HG02981 (cell line): ENCODE results near the gene METTL16.

Source experiments
- ATAC-seq: cut with Tn5 transposase; IDR thresholded peaks from one replicate; pipeline ENCODE4 v1.9.1; 2021; ENCODE audit warnings: mild to moderate bottlenecking, moderate library complexity; ENCODE audit not compliant: unreplicated experiment

METTL16 gene

DNA sequence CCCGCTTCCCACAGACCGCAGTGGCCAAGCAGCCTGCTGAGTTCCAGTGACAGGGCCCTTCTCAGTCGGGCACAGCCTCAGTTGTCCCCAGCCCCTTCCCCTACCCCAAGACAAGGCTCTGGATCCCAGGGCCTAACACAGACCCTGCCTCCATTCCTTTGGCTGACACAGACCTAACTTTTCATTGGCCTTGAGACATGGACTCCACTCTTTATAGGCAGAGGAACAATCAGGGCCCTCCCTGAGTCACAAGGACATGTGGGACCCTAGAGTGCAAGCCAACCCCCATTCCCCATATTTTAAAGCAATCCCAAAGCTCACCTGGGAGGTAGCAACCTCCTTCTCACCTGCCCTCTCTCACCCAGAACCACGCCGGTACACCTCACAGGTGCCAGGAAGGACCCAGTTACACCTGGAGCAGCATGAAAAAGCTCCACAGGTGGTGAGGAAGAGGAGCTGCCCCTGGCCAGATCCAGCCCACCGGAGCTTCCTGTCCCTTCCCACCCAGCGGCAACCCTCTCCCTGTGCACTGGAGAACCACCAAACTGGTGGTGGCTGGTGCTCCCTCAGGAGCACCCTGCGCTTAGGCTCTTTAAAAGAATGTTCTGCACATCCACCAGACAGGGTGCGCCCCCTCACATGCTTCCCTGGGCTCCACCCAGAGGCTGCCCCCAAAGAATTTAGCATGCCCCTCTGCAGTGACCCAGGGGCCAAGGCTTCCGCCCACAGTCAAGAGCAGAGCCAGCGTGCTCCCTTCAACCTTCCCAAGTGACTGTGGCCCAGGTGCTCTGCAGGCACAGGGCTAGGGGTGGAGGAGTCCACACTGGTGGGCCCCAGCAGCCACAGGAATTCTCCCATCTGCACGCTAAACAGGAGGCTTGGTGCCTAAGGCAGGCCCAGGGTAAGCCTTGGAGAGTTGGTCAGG is 114.2 kb downstream of the METTL16 start:
- ATAC-seq, result no peak

DNA sequence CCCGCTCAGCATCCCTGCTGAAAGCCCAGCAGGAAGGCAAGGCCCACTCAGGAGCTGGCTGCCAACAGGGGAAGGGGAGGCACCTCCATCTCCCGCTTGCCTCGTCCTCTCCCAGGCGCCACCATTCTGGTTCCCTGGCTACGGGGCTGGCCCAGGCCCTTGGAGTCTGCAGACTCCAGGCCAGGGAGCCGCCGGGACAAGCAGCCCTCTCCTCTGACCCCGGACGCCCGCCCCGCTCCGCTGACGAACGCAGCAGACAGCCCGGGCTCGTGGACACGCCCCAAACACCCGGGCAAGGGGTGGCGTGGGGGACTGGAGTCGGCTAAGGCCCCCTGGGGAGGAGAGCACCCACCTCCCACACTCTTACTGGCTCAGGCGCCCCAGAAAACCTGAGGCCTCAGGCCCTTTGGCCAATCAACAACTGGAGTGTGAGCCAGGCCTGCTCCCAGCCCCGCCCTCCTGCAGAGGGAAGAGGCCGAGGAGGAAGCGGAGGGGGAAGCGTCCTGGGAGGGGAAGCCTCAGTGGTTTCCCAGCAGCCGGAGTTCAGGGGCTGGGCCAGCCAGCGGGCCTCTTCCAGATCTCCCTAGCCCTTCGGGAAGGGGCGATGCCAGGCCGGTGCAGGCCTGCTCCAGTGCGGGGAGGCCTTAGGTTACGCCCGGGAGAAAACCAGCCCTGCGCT is 115.0 kb downstream of the METTL16 start:
- ATAC-seq, result no peak

DNA sequence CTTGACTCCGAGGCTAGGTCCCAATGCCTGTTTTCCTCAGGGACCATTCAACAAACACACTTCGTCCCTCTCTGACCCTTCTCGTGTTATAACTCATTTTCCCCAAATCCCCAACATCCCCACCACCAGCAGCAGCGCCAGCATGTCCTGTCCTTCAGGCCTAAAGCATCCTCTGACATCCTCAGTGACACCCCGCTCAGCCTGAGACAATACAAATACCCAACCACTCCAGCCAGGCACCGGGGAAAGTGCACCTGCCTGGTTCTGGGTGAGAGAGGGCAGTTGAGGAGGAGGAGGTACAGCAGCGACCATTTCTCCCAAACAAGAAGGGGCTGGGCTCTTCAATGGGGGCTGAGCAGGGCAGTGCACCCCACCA is 115.5 kb downstream of the METTL16 start:
- ATAC-seq, result no peak

DNA sequence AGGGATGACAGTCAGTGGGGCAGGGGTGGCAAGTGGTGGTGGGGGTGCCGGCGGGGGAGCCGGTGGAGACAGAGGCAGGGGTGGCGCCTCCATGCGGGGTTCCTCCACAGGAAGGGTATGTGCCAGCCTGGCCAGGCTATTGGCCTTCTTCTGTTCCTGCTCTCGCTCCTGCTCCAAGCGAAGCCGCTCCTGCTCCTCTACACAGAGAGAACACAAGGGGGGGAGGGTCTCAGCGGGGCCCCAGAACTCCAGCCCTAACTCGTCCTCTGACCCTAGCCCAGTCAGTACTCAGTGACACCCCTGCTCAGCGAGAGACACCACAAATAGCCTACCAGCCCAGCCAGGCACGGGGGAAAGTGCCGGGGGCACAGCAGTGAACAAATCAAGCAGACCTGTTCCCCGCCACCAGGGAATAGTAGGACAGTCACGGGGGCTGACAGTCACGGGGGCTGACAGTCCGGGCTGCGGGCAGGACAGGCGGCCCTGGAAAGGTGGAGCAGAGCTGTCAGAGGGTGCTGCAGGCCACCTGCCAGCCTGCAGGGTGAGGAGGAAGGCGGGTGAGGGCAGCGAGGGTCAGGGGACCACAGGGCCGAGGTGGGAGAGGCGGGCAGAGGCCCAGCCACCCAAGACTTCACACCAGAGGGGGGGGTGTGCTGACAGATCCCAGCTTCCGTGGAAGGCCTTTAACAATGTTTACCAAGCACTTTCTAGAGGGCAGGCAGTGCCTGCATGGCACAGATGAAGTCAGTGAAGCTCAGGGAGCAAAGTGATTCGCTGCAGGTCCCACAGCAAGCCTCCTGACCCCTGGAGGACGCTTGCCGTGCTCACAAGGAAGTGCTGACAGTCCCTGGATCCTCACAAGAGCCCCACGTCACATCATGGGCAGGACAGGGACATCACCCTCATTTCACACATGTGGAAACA is 116.2 kb downstream of the METTL16 start:
- ATAC-seq, result no peak

DNA sequence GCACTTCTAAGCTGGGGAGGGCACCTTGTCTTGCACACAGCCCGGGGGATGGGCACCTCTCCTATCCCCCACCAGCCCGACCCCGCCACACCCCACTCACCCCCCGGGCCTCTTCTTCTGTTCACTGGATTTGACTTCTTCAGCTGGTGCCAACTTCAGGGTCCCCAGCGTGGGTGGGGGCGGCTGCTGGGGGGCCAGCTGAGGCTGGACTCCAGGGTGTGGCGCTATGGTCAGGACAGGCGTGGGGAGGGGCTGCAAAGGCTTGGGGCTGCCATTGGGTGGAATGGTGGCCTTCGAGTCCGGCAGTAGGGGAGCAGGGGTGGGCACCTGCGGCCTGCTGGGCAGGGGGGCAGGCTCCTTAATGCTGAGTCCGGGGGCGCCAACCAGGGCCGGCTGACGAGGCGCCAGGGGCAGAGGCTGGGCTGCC is 116.9 kb downstream of the METTL16 start:
- ATAC-seq, result no peak

DNA sequence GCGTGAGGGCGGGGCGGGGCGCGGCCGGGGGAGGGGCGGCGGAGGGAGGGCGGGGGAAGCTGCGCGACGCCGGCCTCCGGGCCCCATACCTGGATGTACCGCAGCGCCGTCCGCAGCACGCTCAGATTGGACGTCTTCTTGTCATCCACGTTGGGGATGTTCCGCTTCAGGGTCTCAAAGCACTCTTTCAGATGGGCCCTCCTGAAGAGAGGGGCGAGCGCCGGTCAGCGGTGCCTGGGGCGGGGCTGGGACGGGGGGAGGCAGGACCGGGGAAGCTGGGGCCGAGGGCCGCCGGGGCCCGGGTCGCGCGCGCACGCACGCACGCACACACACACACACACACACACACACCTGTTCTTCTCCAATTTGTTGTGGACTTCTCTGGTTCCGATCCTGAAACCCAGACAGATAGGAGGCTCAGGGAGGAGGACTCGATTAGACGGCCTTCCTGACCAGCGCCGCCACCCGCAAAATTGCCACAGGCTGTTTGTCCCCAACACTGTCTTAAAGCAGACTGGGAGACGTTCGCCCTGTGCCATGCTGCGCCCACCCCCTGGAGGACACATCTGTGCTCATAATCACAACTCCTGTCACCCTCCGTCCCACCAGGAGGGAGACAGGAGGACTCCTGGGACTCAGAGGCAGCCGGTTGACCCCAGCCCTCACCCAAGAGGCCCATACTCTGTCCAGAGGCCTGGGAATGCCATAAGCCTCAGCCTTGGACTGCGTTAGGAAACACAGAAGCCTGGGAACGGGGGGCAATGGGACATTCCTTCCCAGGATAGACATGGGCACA is 117.5 kb downstream of the METTL16 start:
- no peak for ATAC-seq

DNA sequence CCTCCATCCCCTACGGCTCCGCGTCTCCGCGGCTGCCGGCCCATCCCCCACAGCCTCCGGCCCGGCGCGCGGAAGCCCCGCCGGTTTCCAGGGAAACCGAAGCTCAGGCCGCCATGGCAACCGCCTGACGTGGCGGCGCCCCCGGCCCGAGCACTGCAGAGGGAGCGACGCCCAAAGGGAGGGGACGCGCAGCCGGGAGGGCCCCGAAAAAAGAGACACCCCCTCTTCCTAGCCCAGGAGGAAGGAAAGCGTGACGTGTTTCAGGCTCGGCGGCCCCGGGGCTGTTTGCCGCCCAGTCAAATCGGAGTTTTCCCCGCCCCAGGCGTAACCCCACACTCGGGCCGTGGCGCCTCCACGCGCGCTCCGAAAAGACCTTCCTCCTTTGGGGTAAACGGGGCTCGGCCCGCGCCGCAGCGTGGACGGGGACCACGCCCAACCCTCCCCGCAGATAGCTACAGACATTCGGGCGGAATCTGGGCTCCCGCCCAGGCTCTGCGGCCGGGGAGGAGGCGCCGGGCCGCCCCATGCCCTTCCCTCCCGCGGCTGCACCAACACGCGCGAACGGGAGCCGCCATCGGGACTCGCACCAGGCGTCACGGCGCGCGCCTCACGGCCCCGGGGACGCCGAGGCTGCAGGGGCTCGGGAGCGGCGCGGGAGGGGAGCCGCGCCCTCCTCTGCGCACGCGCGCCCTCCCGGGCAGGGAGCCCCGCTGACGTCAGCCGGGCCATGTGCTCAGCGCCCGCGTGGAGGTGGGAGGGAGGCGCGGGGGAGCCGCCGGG is 118.3 kb downstream of the METTL16 start:
- peak; percentile 25 for ATAC-seq

DNA sequence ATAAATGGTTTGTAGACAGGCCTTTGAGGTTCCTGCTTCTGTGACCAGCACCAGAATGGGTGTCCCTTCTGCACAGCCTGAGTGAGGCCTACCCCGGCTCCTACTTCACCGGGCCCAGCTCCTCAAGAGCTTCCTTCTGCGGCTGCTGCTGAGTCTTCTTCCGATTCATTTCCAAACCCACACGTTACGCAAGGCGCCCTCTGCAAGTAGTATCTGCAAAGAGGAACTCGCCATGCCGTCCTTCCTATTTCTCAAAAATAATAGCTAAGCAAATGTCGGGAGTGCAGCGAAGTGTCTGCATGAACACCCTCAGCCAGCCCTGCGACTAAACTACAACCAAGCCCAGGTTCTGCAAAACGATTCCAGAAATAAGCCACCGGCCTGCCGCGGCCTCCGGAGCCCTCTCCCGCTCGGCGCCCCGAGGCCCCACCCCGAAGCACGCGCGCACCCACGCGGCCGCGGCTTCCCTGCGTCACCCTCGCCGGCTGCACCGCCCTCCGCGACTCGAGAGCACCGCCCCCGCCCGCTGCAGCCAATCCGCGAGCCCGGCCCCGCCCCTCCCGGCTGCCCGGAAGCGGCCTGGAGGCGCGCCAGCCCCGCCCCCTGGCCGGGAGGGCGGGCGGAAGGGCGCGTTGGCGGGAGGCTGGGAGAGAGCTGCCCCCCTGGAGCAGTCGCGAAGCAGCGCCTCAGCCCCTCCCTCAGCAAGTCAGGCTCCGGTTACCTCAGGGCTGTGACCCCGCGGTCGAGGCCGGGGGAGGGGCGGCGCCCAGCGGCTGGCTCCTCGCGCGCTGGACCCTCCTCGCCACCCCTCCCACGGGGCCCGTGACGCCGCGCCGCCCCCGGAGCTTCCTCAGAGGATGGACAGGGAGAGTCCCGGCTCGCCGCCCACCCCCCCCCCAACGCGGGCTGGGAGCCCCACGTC is 119.2 kb downstream of the METTL16 start:
- ATAC-seq, result peak; percentile 57

DNA sequence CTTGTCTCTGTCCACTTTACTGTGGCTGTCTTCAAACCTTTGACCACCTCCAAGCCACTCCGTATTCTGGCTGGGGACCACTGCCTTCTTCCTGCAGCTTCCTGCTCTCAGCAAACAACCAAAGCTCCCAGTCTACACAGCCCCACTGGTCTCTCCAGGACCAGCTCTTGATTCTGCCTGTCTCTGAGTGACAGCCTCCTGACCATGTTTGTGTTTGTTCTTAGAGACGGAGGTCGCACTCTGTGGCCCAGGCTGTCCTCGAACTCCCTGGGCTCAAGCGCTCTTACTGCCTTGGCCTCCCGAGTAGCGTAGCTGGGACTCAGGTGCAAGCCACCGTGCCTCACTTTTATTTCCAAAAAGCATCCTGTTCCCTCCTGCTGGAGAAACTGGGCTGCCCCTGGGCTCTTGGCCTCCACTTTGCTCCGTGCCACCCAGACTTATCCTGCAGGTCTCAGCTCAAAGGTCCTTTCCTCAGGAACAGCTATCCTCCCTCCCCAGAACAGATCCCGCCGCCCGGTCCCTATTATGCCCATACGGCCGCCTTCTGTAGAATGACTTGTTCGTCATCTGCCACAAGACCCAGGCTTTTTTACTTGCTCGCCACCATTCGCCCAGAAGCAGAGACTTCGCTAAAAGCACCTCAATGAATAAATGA is 120.0 kb downstream of the METTL16 start:
- ATAC-seq, result no peak

DNA sequence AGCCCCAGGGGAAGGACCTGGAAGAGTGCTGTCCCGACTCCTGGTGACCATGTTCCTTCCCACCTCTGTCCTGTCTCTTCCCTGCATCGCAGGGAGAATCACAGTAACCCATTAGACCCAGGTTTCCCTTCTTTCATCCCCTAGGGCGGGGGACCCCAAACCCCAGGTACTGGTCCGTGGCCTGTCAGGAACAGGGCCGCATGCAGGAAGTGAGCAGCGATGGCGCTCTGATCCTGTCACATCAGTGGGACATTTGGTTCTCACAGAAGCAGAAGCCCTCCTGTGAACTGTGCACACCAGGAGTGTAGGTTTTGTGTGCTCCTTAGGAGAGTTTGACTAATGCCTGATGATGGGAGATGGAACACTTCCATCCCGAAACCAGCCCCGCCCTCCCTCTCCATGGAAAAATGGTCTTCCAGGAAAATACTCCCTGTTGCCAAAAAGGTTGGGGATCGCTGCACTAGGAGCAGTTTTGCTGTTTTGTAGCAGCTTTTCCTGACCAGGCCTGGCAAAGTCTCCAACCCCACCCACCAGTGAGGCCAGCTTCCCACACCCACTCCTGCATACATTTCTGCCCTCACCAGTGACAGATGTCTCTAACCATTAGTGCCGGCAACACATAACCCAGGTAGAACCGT is 121.4 kb downstream of the METTL16 start:
- no peak for ATAC-seq

DNA sequence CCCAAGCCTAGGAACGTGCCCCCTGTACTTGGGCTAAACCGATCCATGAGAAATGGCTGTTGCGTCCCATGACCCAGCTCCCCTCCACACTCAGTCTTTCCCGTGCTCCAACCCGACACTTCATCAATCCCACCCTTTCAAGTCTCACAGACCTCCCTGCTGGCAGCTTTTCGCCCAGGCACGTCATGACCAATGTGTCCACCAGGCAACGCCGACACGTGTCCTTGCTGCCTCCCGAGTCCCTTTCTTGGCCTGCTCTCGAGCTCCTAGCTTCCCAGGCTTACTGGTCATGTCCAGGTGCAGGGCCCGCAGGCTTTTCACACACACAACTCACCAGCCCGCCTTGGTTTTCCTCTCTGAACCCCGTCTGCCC is 123.0 kb downstream of the METTL16 start:
- no peak for ATAC-seq

DNA sequence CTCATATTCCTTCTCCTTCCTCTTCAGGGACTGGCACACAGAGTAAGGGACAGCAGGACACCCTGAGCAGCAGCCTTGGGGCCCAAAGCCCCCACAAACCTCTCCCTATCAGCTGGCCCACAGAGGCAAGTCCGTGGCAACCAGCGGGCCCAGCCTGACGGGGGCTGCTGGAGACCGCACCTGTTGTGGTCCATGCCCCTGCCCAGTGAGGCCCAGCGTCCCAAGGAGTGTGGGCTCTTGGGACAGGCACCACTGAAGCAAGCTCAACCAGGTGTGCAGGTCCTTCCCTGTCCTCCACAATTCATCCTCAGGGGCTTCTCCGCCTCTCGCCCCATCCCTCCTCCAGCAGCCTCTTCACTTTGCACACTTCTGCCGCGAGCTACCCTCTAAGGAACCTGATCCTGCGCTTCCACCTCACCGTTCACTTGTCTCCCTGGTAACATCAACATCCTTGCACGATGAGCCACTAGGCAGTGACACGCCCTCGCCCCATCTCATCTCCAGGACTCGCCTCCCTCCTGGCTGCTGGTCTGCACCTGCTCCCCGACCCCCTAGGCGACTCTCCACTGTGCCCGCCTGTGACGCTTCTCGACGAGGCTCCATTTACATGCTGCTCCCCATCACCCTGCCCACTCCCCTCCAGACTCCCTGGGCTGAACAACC is 123.5 kb downstream of the METTL16 start:
- ATAC-seq, result no peak

DNA sequence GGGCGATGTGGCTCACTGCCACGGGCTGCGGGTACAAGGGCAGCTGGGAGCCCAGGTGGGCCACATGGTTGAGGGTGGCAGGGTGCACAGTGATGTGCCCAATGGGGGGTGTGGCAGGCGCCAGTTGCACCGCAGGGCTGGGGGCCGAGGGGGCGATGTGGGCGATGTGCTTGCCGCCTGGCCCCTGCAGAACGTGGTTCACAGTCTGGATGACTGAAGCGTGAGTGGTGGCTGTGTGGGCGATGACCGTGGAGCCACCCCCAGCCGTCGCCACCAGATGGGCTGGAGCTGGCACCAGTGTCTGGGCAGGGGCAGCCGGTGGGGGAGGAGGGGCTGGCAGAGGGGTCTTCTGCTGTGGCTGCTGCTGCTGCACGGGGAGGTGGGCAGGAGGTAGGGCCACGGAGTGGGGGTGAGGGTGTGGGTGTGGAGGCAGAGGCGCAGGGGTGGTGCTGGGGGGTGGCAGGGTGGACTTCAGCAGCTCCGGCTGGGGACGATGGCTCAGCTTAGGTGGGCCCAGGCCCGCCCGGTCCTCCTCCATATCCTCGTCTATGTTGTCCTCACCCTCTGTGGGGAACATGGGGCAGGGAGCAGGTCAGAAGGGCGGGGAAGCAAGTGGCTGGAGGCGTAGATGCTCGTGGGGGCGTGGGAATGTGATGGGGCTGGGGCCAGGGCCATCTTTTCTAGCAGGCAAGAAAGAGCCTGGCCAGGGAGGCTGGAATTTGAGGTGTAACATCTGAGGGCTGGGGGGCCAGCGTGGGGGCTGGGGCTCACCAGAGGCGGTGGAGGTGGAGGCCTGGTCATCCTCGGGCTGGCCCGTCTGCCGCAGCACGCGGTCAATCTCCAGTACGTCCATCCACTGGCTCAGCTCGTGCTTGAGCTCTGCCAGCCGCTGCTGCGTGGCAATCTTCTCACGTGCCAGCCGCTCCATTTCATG is 124.3 kb downstream of the METTL16 start:
- no peak for ATAC-seq

DNA sequence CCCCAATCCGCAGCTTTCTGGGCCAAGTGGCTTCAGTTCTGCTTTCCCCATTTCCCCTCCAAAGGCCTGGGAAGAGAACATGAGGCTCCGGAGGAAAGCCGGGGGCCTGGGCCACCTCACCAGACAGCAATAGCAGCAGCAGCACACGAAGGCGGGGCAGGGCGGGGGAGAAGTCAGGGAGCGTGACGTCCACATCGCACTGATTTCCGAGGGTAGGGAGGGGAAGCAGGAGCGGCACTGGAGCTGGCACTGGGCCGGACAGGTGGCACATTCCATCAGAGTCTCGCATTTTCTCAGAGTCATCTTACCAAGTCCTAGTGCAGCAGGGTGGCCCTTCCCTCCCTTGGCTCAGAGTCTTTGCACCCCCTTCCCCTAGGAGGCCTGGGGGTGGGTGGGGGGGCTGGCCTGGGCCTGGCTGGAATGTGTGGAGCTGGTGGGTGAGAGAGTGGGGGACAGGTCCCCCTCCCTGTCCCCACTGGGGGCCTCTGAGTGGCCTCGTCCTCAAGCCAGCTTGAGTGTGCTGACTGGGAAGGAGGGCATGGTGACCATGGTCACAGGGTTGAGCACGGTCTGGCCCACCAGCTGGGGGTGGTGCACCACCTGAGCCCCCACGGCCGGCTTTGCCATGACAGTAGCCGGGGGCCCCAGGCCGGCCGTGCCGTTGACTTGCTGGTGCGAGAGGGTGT is 125.1 kb downstream of the METTL16 start:
- ATAC-seq, result no peak
